ENCODE results near the gene NR4A1. TPM values are rescaled to one million over a fixed set of nuclear protein-coding genes. Genes with fewer than 3 reads are reported as not detected.

The NR4A1 gene
- total RNA-seq, 1 experiment from 2014 or later, result 25.8 TPM

GRCh38 chr12:52078276-52078675 lies 27.0 kb downstream of the NR4A1 start:
- Histone ChIP-seq H3K9ac (ENCODE audit: extremely low read depth, insufficient read length, low read length) (no peak overlapping the region), H3K9me3 (ENCODE audit: control insufficient read depth, low read depth, low read length) (no peaks in the 10 kb centered on the region), H2AFZ (ENCODE audit: low read length) (no peak overlapping the region), H3K79me2 (ENCODE audit: insufficient read depth, low read length) (no peaks in the 10 kb centered on the region; the same call in 1 of the 2 replicates), H3K27ac (ENCODE audit: insufficient read length, low read depth, low read length) (no peak overlapping the region), H3K23ac (ENCODE audit: insufficient read length, low read depth, low read length) (no peak overlapping the region), H3T11ph (ENCODE audit: low read length) (no peak overlapping the region), H3K4me2 (ENCODE audit: insufficient read depth, insufficient read length, low read length) (no peak overlapping the region), H2BK120ac (ENCODE audit: low read depth, low read length, poor library complexity, severe bottlenecking) (no peak overlapping the region), H2BK15ac (ENCODE audit: low read depth, low read length) (no peak overlapping the region), H2BK5ac (ENCODE audit: insufficient read length, low read length) (no peak overlapping the region), H3K56ac (ENCODE audit: insufficient read length, low read depth, low read length) (no peak overlapping the region), H4K5ac (ENCODE audit: insufficient read length, low read depth, low read length) (no peak overlapping the region), H3K27me3 (ENCODE audit: insufficient read depth, low read length) (no peaks in the 10 kb centered on the region), H4K8ac (replicated peaks; ENCODE audit: insufficient read length, low read depth, low read length) (no peak overlapping the region), H3K79me1 (ENCODE audit: insufficient read depth, low read depth, low read length, poor library complexity, severe bottlenecking) (no peaks in the 10 kb centered on the region), H4K20me1 (ENCODE audit: control insufficient read depth, insufficient read depth, insufficient read length) (no peaks in the 10 kb centered on the region), H3K4ac (ENCODE audit: low read depth, low read length) (no peak overlapping the region), H3K23me2 (ENCODE audit: insufficient read length, low read depth, low read length, poor library complexity, severe bottlenecking) (no peaks in the 10 kb centered on the region), H2AK5ac (ENCODE audit: insufficient read length, low read length) (no peak overlapping the region), H3K14ac (ENCODE audit: insufficient read depth, low read length) (no peak overlapping the region), H3K18ac (ENCODE audit: insufficient read length, low read depth, low read length) (no peak overlapping the region), H3K4me1 (ENCODE audit: insufficient read depth, low read length) (no peaks in the 10 kb centered on the region; the same call in 1 of the 2 replicates), H4K91ac (ENCODE audit: insufficient read length, low read depth, low read length) (no peak overlapping the region), H2BK12ac (ENCODE audit: insufficient read length, low read depth, low read length) (no peak overlapping the region), H2BK20ac (ENCODE audit: low read depth, low read length, poor library complexity, severe bottlenecking) (no peak overlapping the region)
- Mint-ChIP-seq H3K4me3 (no peak overlapping the region), H3K27ac (no peak overlapping the region), H3K9me3 (no peaks in the 10 kb centered on the region), H3K27me3 (ENCODE audit: low read depth) (no peaks in the 10 kb centered on the region), H3K4me1 (peaks cover 12 to 20% of the 10 kb centered on the region in 2 experiments), H3K36me3 (ENCODE audit: insufficient read depth in 1 of 3, low read depth in 3 of 3) (peaks cover 34 to 57% (median 45%) of the 10 kb centered on the region in 3 experiments; a peak in 6 of 7 replicates)
- WGBS (ENCODE audit: extremely low coverage, insufficient read length, low lambda C conversion rate), result no CpG with 5 or more reads among the region's 3 CpGs
- TF ChIP-seq, protein P1, sequence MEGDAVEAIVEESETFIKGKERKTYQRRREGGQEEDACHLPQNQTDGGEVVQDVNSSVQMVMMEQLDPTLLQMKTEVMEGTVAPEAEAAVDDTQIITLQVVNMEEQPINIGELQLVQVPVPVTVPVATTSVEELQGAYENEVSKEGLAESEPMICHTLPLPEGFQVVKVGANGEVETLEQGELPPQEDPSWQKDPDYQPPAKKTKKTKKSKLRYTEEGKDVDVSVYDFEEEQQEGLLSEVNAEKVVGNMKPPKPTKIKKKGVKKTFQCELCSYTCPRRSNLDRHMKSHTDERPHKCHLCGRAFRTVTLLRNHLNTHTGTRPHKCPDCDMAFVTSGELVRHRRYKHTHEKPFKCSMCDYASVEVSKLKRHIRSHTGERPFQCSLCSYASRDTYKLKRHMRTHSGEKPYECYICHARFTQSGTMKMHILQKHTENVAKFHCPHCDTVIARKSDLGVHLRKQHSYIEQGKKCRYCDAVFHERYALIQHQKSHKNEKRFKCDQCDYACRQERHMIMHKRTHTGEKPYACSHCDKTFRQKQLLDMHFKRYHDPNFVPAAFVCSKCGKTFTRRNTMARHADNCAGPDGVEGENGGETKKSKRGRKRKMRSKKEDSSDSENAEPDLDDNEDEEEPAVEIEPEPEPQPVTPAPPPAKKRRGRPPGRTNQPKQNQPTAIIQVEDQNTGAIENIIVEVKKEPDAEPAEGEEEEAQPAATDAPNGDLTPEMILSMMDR (conservative IDR thresholded peaks at IDR 0.05), result no peak
- no peak for DNase-seq

Data from H9 (cell line).